Hepatocyte (in vitro differentiated cells): ENCODE data around the gene PCNT.

Source experiments
- EZH2 ChIP-seq: fragments of 200-600 bp; sonication (generic); IDR thresholded peaks from 2 replicates; pipeline ENCODE4 v1.6.1; 2016; ENCODE audit warnings: antibody characterized with exemption, mild to moderate bottlenecking, borderline replicate concordance
- TF ChIP-seq, protein P1 (sequence below): fragments of 200-600 bp; sonication (generic); IDR thresholded peaks from 2 replicates; pipeline ENCODE4 v1.5.1; 2016; ENCODE audit warnings: antibody characterized with exemption, mild to moderate bottlenecking; ENCODE audit not compliant: poor library complexity

DNA sequence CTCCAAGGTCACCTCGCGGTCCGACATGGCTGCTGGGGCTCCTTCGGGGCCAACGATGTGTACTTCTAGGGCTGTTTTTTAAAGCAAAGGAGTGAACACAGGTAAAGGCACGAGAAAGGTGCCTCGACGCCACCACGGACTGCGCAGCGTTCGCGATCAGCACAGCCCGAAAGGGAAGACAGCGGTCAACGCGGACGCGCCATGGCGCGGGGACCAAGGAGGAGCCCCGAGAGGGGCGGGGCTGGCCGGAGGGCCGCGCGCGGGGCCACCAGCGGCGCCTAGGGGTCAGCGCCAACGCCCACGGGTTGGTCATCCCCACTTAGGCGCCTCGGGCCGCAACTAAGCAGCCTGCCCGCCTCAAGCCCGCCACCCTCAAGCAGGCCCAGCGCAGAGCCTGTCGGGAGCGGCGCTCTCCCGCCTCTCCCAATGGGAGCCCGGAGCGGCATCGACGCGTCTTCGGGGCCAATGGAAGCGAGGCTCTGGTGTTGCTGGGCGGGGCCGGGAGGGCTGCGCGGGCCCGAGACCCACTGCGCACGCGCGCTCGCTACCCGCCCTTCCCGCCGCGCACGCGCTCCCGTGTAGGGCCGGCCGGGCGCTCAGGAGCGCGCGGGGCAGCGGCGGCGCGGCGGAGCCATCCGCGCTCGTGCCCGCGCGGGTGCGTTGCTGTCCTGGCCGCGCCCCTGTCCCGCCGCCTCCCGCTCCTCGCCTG lies 134.5 kb downstream of the PCNT start, which contains the start of gene DIP2A:
- TF ChIP-seq, protein P1, sequence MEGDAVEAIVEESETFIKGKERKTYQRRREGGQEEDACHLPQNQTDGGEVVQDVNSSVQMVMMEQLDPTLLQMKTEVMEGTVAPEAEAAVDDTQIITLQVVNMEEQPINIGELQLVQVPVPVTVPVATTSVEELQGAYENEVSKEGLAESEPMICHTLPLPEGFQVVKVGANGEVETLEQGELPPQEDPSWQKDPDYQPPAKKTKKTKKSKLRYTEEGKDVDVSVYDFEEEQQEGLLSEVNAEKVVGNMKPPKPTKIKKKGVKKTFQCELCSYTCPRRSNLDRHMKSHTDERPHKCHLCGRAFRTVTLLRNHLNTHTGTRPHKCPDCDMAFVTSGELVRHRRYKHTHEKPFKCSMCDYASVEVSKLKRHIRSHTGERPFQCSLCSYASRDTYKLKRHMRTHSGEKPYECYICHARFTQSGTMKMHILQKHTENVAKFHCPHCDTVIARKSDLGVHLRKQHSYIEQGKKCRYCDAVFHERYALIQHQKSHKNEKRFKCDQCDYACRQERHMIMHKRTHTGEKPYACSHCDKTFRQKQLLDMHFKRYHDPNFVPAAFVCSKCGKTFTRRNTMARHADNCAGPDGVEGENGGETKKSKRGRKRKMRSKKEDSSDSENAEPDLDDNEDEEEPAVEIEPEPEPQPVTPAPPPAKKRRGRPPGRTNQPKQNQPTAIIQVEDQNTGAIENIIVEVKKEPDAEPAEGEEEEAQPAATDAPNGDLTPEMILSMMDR = no peak
- no peak for TF ChIP-seq EZH2
